A673 (cell line): ENCODE results near the gene DOCK4. TPM values are rescaled to one million over a fixed set of nuclear protein-coding genes. Genes with fewer than 3 reads are reported as not detected.
A peak's percentile ranks its signal among the peaks of the same experiment; 100 is the strongest.

Experiments
- BruUV-seq: library from RNA; stranded (reverse); fragments of 400-500 nt; replicated peaks from 2 replicates; lab custom pipeline; 2021; lab: Mats Ljungman, UMichigan
- CTCF ChIA-PET: fragments of 300-600 bp; sonication (Branson Sonifier 250); formaldehyde crosslinking; loops from one replicate; lab custom pipeline; 2022; ENCODE audit warnings: antibody characterized with exemption; lab: Charles Lee
- POLR2A ChIA-PET: fragments of 300-600 bp; sonication (Branson Sonifier 250); formaldehyde crosslinking; loops from one replicate; lab custom pipeline; 2022; ENCODE audit warnings: antibody characterized with exemption; ENCODE audit not compliant: low non-redundant PET; lab: Charles Lee
- DNase-seq: peaks from one replicate; pipeline ENCODE4 v3.0.0-alpha.2; 2015; ENCODE audit warnings: low spot score
- H3K27ac ChIP-seq: fragments of 200-600 bp; sonication (generic); 2 replicates; pipeline ENCODE4 v1.5.1; 2016; ENCODE audit warnings: mixed run types, low read depth, mild to moderate bottlenecking, mixed read lengths, antibody characterized with exemption, low read length; ENCODE audit not compliant: poor library complexity, severe bottlenecking
- H3K27me3 ChIP-seq: fragments of 200-600 bp; sonication (generic); replicated peaks from 2 replicates; pipeline ENCODE4 v1.6.1; 2017; ENCODE audit warnings: mixed run types, low read depth, mild to moderate bottlenecking, mixed read lengths, antibody characterized with exemption, low read length; ENCODE audit not compliant: insufficient read depth, poor library complexity
- H3K36me3 ChIP-seq: fragments of 200-600 bp; sonication (generic); 2 replicates; pipeline ENCODE4 v1.6.1; 2016; ENCODE audit warnings: mixed run types, mild to moderate bottlenecking, mixed read lengths, antibody characterized with exemption, low read length; ENCODE audit not compliant: insufficient read depth, poor library complexity, severe bottlenecking
- H3K4me1 ChIP-seq: fragments of 200-600 bp; sonication (generic); 2 replicates; pipeline ENCODE4 v1.6.1; 2017; ENCODE audit warnings: mixed run types, mild to moderate bottlenecking, mixed read lengths, antibody characterized with exemption, low read length; ENCODE audit not compliant: insufficient read depth, poor library complexity, severe bottlenecking
- H3K4me3 ChIP-seq: fragments of 200-600 bp; sonication (generic); 2 replicates; pipeline ENCODE4 v1.5.1; 2016; ENCODE audit warnings: low read depth, mixed run types, mild to moderate bottlenecking, mixed read lengths, low read length; ENCODE audit not compliant: poor library complexity, severe bottlenecking
- H3K9me3 ChIP-seq: fragments of 200-600 bp; sonication (generic); 2 replicates; pipeline ENCODE4 v1.6.1; 2016; ENCODE audit warnings: mixed run types, low read depth, mild to moderate bottlenecking, mixed read lengths, antibody characterized with exemption, low read length; ENCODE audit not compliant: poor library complexity, severe bottlenecking
- EZH2 ChIP-seq: fragments of 200-600 bp; sonication (generic); IDR thresholded peaks from 2 replicates; pipeline ENCODE4 v1.6.1; 2017; ENCODE audit warnings: borderline replicate concordance, low read depth, mild to moderate bottlenecking, mixed read lengths, antibody characterized with exemption, low read length; ENCODE audit not compliant: poor library complexity, severe bottlenecking
- intact Hi-C: fragments of 100-400 bp; cut with micrococcal nuclease; formaldehyde crosslinking; loops from one replicate; pipeline ENCODE4 v1.10.0; 2022; ENCODE audit not compliant: unreplicated experiment
- total RNA-seq: library from RNA; stranded (reverse); gene quantifications from 2 replicates; pipeline ENCODE4 v1.2.3, GENCODE V29; 2021
- TF ChIP-seq, protein P1 (sequence below): fragments of 300-800, 200-600 bp; sonication (generic); conservative IDR thresholded peaks from 2 replicates; pipeline ENCODE4 v1.5.1; 2017; ENCODE audit warnings: low read depth, mild to moderate bottlenecking, antibody characterized with exemption, low read length, moderate library complexity, mixed read lengths

Gene DOCK4
- total RNA-seq, 1 experiment from 2014 or later: 28.5 TPM

DNA sequence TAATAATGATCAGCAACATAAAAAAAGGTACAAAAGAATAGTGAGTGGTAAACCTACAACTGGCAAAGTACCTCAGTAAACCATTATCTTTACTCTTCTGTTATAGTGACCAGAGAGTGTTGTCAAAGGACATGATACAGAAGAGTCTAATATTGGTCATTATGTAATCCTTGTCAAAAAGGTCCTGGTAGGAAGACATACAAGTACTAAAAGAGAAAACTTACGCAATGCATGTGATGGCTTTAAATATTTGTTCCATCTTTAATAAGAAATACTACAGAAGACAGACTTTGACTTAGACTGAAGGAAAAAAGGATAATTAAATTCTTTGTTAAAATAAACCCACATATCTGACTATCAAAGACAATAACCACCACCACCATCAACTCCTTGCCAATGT, 6.5 kb downstream of the DOCK4 start:
- intact Hi-C loops: loop anchor here (10.0 kb wide), 1 partner anchor 215 kb away; no protein-coding TSS in a partner anchor
- CTCF ChIA-PET: no interaction called here
- no peak for DNase-seq
- Histone ChIP-seq H3K4me1 (peaks cover 32% of the 10 kb centered on the region), H3K36me3 (no peaks in the 10 kb centered on the region), H3K4me3 (no peak overlapping the region), H3K9me3 (no peaks in the 10 kb centered on the region), H3K27me3 (no peaks in the 10 kb centered on the region), H3K27ac (no peak overlapping the region)
- no TSS peak for BruUV-seq
- POLR2A ChIA-PET: interaction anchor here (0.9 kb wide), 1 partner anchor 568 kb away, joined by 3 read pairs; no protein-coding TSS in a partner anchor
- no peak for TF ChIP-seq EZH2
- TF ChIP-seq, protein P1, sequence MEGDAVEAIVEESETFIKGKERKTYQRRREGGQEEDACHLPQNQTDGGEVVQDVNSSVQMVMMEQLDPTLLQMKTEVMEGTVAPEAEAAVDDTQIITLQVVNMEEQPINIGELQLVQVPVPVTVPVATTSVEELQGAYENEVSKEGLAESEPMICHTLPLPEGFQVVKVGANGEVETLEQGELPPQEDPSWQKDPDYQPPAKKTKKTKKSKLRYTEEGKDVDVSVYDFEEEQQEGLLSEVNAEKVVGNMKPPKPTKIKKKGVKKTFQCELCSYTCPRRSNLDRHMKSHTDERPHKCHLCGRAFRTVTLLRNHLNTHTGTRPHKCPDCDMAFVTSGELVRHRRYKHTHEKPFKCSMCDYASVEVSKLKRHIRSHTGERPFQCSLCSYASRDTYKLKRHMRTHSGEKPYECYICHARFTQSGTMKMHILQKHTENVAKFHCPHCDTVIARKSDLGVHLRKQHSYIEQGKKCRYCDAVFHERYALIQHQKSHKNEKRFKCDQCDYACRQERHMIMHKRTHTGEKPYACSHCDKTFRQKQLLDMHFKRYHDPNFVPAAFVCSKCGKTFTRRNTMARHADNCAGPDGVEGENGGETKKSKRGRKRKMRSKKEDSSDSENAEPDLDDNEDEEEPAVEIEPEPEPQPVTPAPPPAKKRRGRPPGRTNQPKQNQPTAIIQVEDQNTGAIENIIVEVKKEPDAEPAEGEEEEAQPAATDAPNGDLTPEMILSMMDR: no peak

DNA sequence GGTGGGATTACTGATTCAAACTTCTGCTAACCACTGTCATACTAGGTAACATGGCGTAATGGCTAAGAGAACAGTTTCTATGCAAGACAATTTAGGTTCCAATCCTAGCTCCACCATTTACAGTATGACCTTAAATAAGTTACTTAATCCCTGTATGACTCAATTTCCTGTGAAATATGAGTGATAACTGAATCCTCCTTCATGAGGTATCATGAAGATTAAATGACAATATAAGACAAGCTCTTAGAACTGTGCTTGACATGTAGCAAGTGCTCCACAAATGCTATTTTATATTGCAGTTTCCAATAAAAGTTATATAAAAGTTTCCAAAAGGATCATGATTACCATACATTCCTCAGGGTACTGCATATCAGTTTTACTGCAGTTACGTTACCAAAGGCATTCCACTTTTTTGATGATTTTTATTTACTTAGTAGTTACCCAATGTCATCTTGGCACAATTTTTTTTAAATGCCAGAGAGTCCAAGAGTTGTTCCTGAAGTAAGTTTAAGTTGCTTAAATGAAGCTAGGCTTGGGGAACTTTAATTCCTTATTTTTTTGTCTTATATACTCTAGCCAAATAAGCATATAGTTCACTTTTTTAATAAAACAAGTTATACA, 7.1 kb downstream of the DOCK4 start:
- no peaks in the 10 kb centered on the region for H3K27me3 ChIP-seq
- peaks cover 28% of the 10 kb centered on the region for H3K4me1 ChIP-seq
- H3K36me3 ChIP-seq: no peaks in the 10 kb centered on the region
- no peak overlapping the region for H3K4me3 ChIP-seq
- ChIA-PET CTCF (no interaction called here), POLR2A (interaction anchor here (0.9 kb wide), 1 partner anchor 569 kb away, joined by 3 read pairs; no protein-coding TSS in a partner anchor)
- peak; percentile 51 for DNase-seq
- H3K27ac ChIP-seq: no peak overlapping the region
- TF ChIP-seq, protein P1: no peak
- no peak for TF ChIP-seq EZH2
- no TSS peak for BruUV-seq
- H3K9me3 ChIP-seq: no peaks in the 10 kb centered on the region
- intact Hi-C loops: no loop called here

DNA sequence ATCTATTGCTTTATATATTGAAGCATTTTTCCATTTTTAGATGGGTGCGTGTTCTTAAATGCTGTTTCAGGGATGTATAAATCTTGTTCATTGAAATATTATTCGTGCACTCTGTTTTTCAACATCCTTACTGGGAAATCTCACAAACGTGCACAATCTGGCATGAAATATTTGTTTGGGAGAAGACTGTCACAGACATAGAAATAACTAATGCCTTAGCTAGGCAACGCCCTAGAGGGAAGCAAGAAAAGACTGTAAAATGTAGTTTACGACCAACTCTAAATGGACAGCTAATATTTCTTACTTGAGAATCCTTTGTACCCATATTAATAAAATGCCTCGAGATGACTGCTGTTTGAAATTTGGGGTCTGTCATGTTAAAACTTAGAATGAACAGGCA, 8.9 kb downstream of the DOCK4 start:
- CTCF ChIA-PET: no interaction called here
- no peaks in the 10 kb centered on the region for H3K27me3 ChIP-seq
- no peaks in the 10 kb centered on the region for H3K36me3 ChIP-seq
- intact Hi-C loops: no loop called here
- no peaks in the 10 kb centered on the region for H3K9me3 ChIP-seq
- no peak for TF ChIP-seq EZH2
- peaks cover 16% of the 10 kb centered on the region for H3K4me1 ChIP-seq
- H3K27ac ChIP-seq: no peak overlapping the region
- POLR2A ChIA-PET: no interaction called here
- DNase-seq: no peak
- BruUV-seq: no TSS peak
- no peak overlapping the region for H3K4me3 ChIP-seq

DNA sequence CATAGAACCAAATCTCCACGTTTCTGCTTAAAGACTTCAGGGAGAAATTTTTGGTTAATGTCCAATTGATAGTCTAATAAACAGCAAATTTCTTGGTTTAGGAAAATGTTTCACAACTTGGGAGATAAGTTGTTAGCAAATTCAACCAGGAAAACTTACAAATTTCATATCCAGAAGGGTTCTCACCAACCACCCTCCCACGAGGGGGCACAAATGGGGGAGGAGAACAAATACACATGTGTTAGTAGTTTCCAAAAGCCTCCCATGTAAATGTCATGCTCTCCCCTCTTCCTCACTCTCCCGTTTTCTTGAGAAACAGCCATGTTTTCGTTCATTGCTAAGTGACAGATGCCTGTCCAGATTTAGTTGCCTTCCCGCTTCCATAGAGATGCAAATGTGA, 10.5 kb downstream of the DOCK4 start:
- H3K4me3 ChIP-seq: no peak overlapping the region
- ChIA-PET CTCF (no interaction called here), POLR2A (no interaction called here)
- H3K27me3 ChIP-seq: no peaks in the 10 kb centered on the region
- no peaks in the 10 kb centered on the region for H3K9me3 ChIP-seq
- intact Hi-C loops: no loop called here
- TF ChIP-seq, protein P1: no peak
- TF ChIP-seq EZH2: no peak
- no peaks in the 10 kb centered on the region for H3K36me3 ChIP-seq
- no TSS peak for BruUV-seq
- DNase-seq: no peak
- no peak overlapping the region for H3K27ac ChIP-seq
- peaks cover 9% of the 10 kb centered on the region for H3K4me1 ChIP-seq
